ENCODE results near the gene TBC1D2. TPM values are rescaled to one million over a fixed set of nuclear protein-coding genes. Genes with fewer than 3 reads are reported as not detected.

The TBC1D2 gene
- polyA plus RNA-seq, 2 of the 4 experiments (the other 2 are of a cell fraction) = 3.3 to 7.3 TPM

- TF ChIP-seq ZC3H11A (IDR thresholded peaks at IDR 0.05) = no peak
- no peak for TF ChIP-seq JUN (IDR thresholded peaks at IDR 0.05)
- TF ChIP-seq CTCF (IDR thresholded peaks at IDR 0.05) = no peak
- no peak for TF ChIP-seq CHD2 (IDR thresholded peaks at IDR 0.05; ENCODE audit: low read length, partially characterized antibody)
- no peak for TF ChIP-seq BHLHE40 (IDR thresholded peaks at IDR 0.05; ENCODE audit: low read depth, low read length)
- no peak for TF ChIP-seq ELK1 (IDR thresholded peaks at IDR 0.05; ENCODE audit: low read depth, low read length)
Observed at GRCh38 chr9:98193336-98193944, 62.0 kb downstream of the TBC1D2 start (continued).

- DNase-seq (ENCODE audit: low read depth in 1 of 2, low spot score in 1 of 2) (peak; percentile 71 to 80), FAIRE-seq (no peak), ATAC-seq (peak; percentile 80 to 89)
- Histone ChIP-seq H3K9me3 (no peaks in the 10 kb centered on the region), H3K27ac (peak within 1 kb of the TSS; percentile 73 to 87), H3K4me3 (peak within 1 kb of the TSS; percentile 74), H3K4me2 (peak within 1 kb of the TSS; percentile 83), H3K4me1 (peaks cover 11% of the 10 kb centered on the region; the same call in 2 of the 3 replicates)
- 4% methylated on average over 19 of the region's 95 CpGs for WGBS (ENCODE audit: missing lambda C conversion rate)
- ChIA-PET POLR2A (interaction anchor here (1.0 to 1.4 kb wide), 3 partner anchors 63 to 136 kb away, joined by 3 to 7 read pairs (median 3); partner anchors contain the start of genes NANS and TBC1D2), CTCF (interaction anchor here (0.7 to 5.4 kb wide), 14 partner anchors 13 to 226 kb away, joined by 3 to 45 read pairs (median 4); partner anchors contain the start of gene TBC1D2)
- TF ChIP-seq PHF8 (IDR thresholded peaks at IDR 0.05; ENCODE audit: borderline replicate concordance, low read depth) (0 out of 2 replicates have a peak, but pooled peaks have one; percentile 17), BHLHE40 (IDR thresholded peaks at IDR 0.05; ENCODE audit: low read depth, low read length) (no peak), FOXS1 (CRISPR knock-in tag; IDR thresholded peaks at IDR 0.05) (no peak), ZNF302 (CRISPR knock-in tag; IDR thresholded peaks at IDR 0.05) (no peak), BCL3 (IDR thresholded peaks at IDR 0.05) (0 out of 3 replicates have a peak, but pooled peaks have one; percentile 22), RARB (CRISPR knock-in tag; IDR thresholded peaks at IDR 0.05) (no peak), SMC3 (IDR thresholded peaks at IDR 0.05) (peak; percentile 44), MAX (IDR thresholded peaks at IDR 0.05) (peak; percentile 51; the same call in 1 of the 2 replicates), ZSCAN20 (CRISPR knock-in tag; IDR thresholded peaks at IDR 0.05) (no peak), HES2 (IDR thresholded peaks at IDR 0.05) (no peak), EHMT2 (IDR thresholded peaks at IDR 0.05; ENCODE audit: low read depth) (no peak), PBX3 (IDR thresholded peaks at IDR 0.05) (no peak), ZC3H11A (IDR thresholded peaks at IDR 0.05) (no peak; the same call in 1 of the 2 replicates), SREBF2 (IDR thresholded peaks at IDR 0.05) (no peak), KDM1A (IDR thresholded peaks at IDR 0.05; ENCODE audit: low read depth) (no peak), GATA3 (IDR thresholded peaks at IDR 0.05; ENCODE audit: borderline replicate concordance) (no peak), REST (IDR thresholded peaks at IDR 0.05) (no peak), NPAS2 (CRISPR knock-in tag; IDR thresholded peaks at IDR 0.05; ENCODE audit: borderline replicate concordance) (no peak), CHD4 (IDR thresholded peaks at IDR 0.05; ENCODE audit: borderline replicate concordance) (no peak), HDAC2 (IDR thresholded peaks at IDR 0.05) (no peak), CBX8 (IDR thresholded peaks at IDR 0.05) (no peak), ELK1 (IDR thresholded peaks at IDR 0.05; ENCODE audit: low read depth, low read length) (no peak)
Observed at GRCh38 chr9:98192503-98193335, 62.7 kb downstream of the TBC1D2 start, which contains the start of gene CORO2A. CORO2A (minus strand) TSS chr9:98192637; CDS start chr9:98157660, 34,977 bp downstream.

Measured in A549 (cell line).